NT2/D1 (cell line): ENCODE results near the gene DDC.

Experiments used
- DNase-seq: peaks from one replicate; pipeline ENCODE4 v3.0.0-alpha.2; 2011; ENCODE audit warnings: low read depth, low spot score
- H3K27me3 ChIP-seq: 2 replicates; pipeline ENCODE4 v1.6.0; 2011; ENCODE audit warnings: mild to moderate bottlenecking; ENCODE audit not compliant: insufficient read length, insufficient read depth
- H3K36me3 ChIP-seq: 2 replicates; pipeline ENCODE4 v1.6.1; 2011; ENCODE audit warnings: mild to moderate bottlenecking, low read length, mixed read lengths; ENCODE audit not compliant: insufficient read depth, insufficient read length
- H3K4me1 ChIP-seq: 2 replicates; pipeline ENCODE4 v1.5.1; 2011; ENCODE audit not compliant: insufficient read depth, insufficient read length
- H3K4me3 ChIP-seq: 2 replicates; pipeline ENCODE4 v1.5.1; 2011; ENCODE audit warnings: low read depth; ENCODE audit not compliant: insufficient read length
- H3K9ac ChIP-seq: 2 replicates; pipeline ENCODE4 v1.6.0; 2011; ENCODE audit warnings: low read depth; ENCODE audit not compliant: insufficient read length
- H3K9me3 ChIP-seq: 2 replicates; pipeline ENCODE4 v1.5.1; 2011; ENCODE audit warnings: mild to moderate bottlenecking, low read length; ENCODE audit not compliant: insufficient read depth
- SUZ12 ChIP-seq: IDR thresholded peaks from 2 replicates; pipeline ENCODE4 v1.6.1; 2011; ENCODE audit not compliant: insufficient read length, insufficient read depth; ENCODE audit errors: extremely low read depth
- YY1 ChIP-seq: IDR thresholded peaks from 2 replicates; pipeline ENCODE4 v1.6.1; 2011; ENCODE audit not compliant: insufficient read length, insufficient read depth
- ZNF274 ChIP-seq: IDR thresholded peaks from 2 replicates; pipeline ENCODE4 v1.6.1; 2011; ENCODE audit warnings: mild to moderate bottlenecking, low read depth, low read length

DDC gene

GRCh38 chr7:50502001-50502684 lies 63.1 kb downstream of the DDC start:
- Histone ChIP-seq H3K4me1 (peaks cover 2% of the 10 kb centered on the region), H3K4me3 (no peak overlapping the region), H3K9me3 (peaks cover 6% of the 10 kb centered on the region; the same call in 1 of the 2 replicates), H3K9ac (no peak overlapping the region), H3K27me3 (no peaks in the 10 kb centered on the region), H3K36me3 (no peaks in the 10 kb centered on the region)
- TF ChIP-seq SUZ12: no peak
- no peak for TF ChIP-seq ZNF274
- TF ChIP-seq YY1: no peak
- DNase-seq: no peak

- no peaks in the 10 kb centered on the region for H3K27me3 ChIP-seq
- H3K9me3 ChIP-seq: peaks cover 6% of the 10 kb centered on the region; the same call in 1 of the 2 replicates
- no peak overlapping the region for H3K4me3 ChIP-seq
- no peak for DNase-seq
- H3K4me1 ChIP-seq: peaks cover 2% of the 10 kb centered on the region
- H3K36me3 ChIP-seq: no peaks in the 10 kb centered on the region
- H3K9ac ChIP-seq: no peak overlapping the region
- TF ChIP-seq ZNF274 (no peak), SUZ12 (no peak), YY1 (no peak)
Measured at GRCh38 chr7:50499092-50499491, 66.1 kb downstream of the DDC start.

- peaks cover 2% of the 10 kb centered on the region for H3K4me1 ChIP-seq
- no peak for TF ChIP-seq YY1
- no peak for TF ChIP-seq ZNF274
- TF ChIP-seq SUZ12: no peak
- no peak for DNase-seq
- peaks cover 6% of the 10 kb centered on the region; the same call in 1 of the 2 replicates for H3K9me3 ChIP-seq
- no peaks in the 10 kb centered on the region for H3K36me3 ChIP-seq
- no peak overlapping the region for H3K4me3 ChIP-seq
- no peak overlapping the region for H3K9ac ChIP-seq
- no peaks in the 10 kb centered on the region for H3K27me3 ChIP-seq
Measured at GRCh38 chr7:50497968-50498367, 67.2 kb downstream of the DDC start.

GRCh38 chr7:50497068-50497642 lies 68.0 kb downstream of the DDC start:
- Histone ChIP-seq H3K4me1 (no peaks in the 10 kb centered on the region), H3K9ac (no peak overlapping the region), H3K36me3 (no peaks in the 10 kb centered on the region), H3K9me3 (peaks cover 6% of the 10 kb centered on the region; the same call in 1 of the 2 replicates), H3K4me3 (no peak overlapping the region), H3K27me3 (no peaks in the 10 kb centered on the region)
- no peak for TF ChIP-seq ZNF274
- no peak for TF ChIP-seq SUZ12
- TF ChIP-seq YY1: no peak
- no peak for DNase-seq

- no peaks in the 10 kb centered on the region for H3K4me1 ChIP-seq
- TF ChIP-seq ZNF274 (no peak), YY1 (no peak), SUZ12 (no peak)
- no peak for DNase-seq
- H3K9me3 ChIP-seq: peaks cover 6% of the 10 kb centered on the region; the same call in 1 of the 2 replicates
- no peaks in the 10 kb centered on the region for H3K27me3 ChIP-seq
- no peaks in the 10 kb centered on the region for H3K36me3 ChIP-seq
- H3K9ac ChIP-seq: no peak overlapping the region
- no peak overlapping the region for H3K4me3 ChIP-seq
Measured at GRCh38 chr7:50496569-50496968, 68.6 kb downstream of the DDC start.

- H3K36me3 ChIP-seq: no peaks in the 10 kb centered on the region
- no peak for DNase-seq
- no peaks in the 10 kb centered on the region for H3K27me3 ChIP-seq
- H3K9ac ChIP-seq: no peak overlapping the region
- peaks cover under 1% of the 10 kb centered on the region; the same call in 1 of the 2 replicates for H3K9me3 ChIP-seq
- no peak overlapping the region for H3K4me3 ChIP-seq
- TF ChIP-seq SUZ12: no peak
- TF ChIP-seq ZNF274: no peak
- no peak for TF ChIP-seq YY1
- H3K4me1 ChIP-seq: no peaks in the 10 kb centered on the region
Measured at GRCh38 chr7:50495746-50496145, 69.5 kb downstream of the DDC start.

- no peaks in the 10 kb centered on the region for H3K27me3 ChIP-seq
- no peaks in the 10 kb centered on the region for H3K4me1 ChIP-seq
- H3K9me3 ChIP-seq: peaks cover 16% of the 10 kb centered on the region
- TF ChIP-seq YY1 (no peak), SUZ12 (no peak), ZNF274 (no peak)
- no peaks in the 10 kb centered on the region for H3K36me3 ChIP-seq
- no peak overlapping the region for H3K9ac ChIP-seq
- H3K4me3 ChIP-seq: no peak overlapping the region
- no peak for DNase-seq
Measured at GRCh38 chr7:50492770-50493519, 72.3 kb downstream of the DDC start.
